Naive thymus-derived CD8-positive, alpha-beta T cell (primary cell): ENCODE data around the gene FBLN1. TPM values are rescaled to one million over a fixed set of nuclear protein-coding genes. Genes with fewer than 3 reads are reported as not detected.
"Not testable (repeated sequence)": the region's sequence is repeated elsewhere in the genome, so short reads cannot be mapped to it uniquely, and the experiment has no call there.

Experiments used
- ATAC-seq, 2 donors: fragments of 150-1000 bp; cut with Tn5 transposase in 1 of 2; sonication (Bioruptor Pico), chemical (Tn5 transposase) in 1 of 2; 1 replicate in 1 of 2; 2 replicates in 1 of 2; pipeline ENCODE4 v1.10.0; 2021; ENCODE audit warnings: mild to moderate bottlenecking in 2 of 2, moderate library complexity in 2 of 2
- POLR2A ChIA-PET: fragments of 350-600 bp; sonication (Branson Sonifier 250); formaldehyde crosslinking; loops from one replicate; lab custom pipeline; 2021; ENCODE audit warnings: antibody characterized with exemption; lab: Charles Lee
- DNase-seq, 10 donors: peaks; one replicate each; pipeline versions ENCODE4 v3.0.0 to v3.0.0-alpha.2; 2020 to 2022
- H3K27ac Mint-ChIP-seq, 10 donors: one replicate each; pipeline ENCODE4 v1.8.0; 2020 to 2022; ENCODE audit warnings: mild to moderate bottlenecking in 10 of 10, mixed read lengths in 10 of 10, moderate library complexity in 4 of 10, inconsistent platforms in 1 of 10
- H3K27me3 Mint-ChIP-seq, 5 donors: one replicate each; pipeline ENCODE4 v1.8.0; 2021 to 2022; ENCODE audit warnings: mixed read lengths in 5 of 5
- H3K36me3 Mint-ChIP-seq, 3 donors: one replicate each; pipeline ENCODE4 v1.8.0; 2020 to 2022; ENCODE audit warnings: mixed read lengths in 3 of 3, mild to moderate bottlenecking in 2 of 3, inconsistent platforms in 1 of 3
- H3K4me1 Mint-ChIP-seq, 4 donors: one replicate each; pipeline ENCODE4 v1.8.0; 2021 to 2022; ENCODE audit warnings: mixed read lengths in 4 of 4
- H3K4me3 Mint-ChIP-seq, 10 donors: one replicate each; pipeline ENCODE4 v1.8.0; 2020 to 2022; ENCODE audit warnings: mild to moderate bottlenecking in 10 of 10, mixed read lengths in 10 of 10, moderate library complexity in 6 of 10, inconsistent platforms in 1 of 10
- H3K9me3 Mint-ChIP-seq, 9 donors: one replicate each; pipeline ENCODE4 v1.8.0; 2020 to 2022; ENCODE audit warnings: mixed read lengths in 9 of 9, mild to moderate bottlenecking in 3 of 9, inconsistent platforms in 1 of 9, moderate library complexity in 1 of 9
- polyA plus RNA-seq, 3 donors: library from polyadenylated mRNA; unstranded; fragments of 300-500 nt; fragmentation: Illumina TruSeq; gene quantifications; one replicate each; pipeline ENCODE4 v1.2.3, GENCODE V29; 2021
- total RNA-seq, 8 experiments: library from RNA in 2 of 8; stranded (reverse) in 2 of 8; gene quantifications; one replicate each; pipeline ENCODE4 v1.2.3 and lab custom pipeline; 2021 to 2026

Gene FBLN1
- total and polyA plus RNA-seq, 5 experiments from 2014 or later: not detected

- ATAC-seq (no peak), DNase-seq (no peak)
- Mint-ChIP-seq H3K27me3 (peaks cover 0 to 29% (median 7%) of the 10 kb centered on the region in 5 donors), H3K36me3 (no peaks in the 10 kb centered on the region), H3K4me1 (no peaks in the 10 kb centered on the region), H3K4me3 (no peak overlapping the region), H3K9me3 (no peaks in the 10 kb centered on the region), H3K27ac (no peak overlapping the region)
- POLR2A ChIA-PET: no interaction called here
Measured at GRCh38 chr22:45537734-45538181, 35.1 kb downstream of the FBLN1 start.

- Mint-ChIP-seq H3K27me3 (peaks cover 0 to 29% (median 7%) of the 10 kb centered on the region in 5 donors), H3K27ac (peak overlapping the region in 1 of 10 donors; percentile 63), H3K4me3 (no peak overlapping the region), H3K36me3 (no peaks in the 10 kb centered on the region), H3K4me1 (no peaks in the 10 kb centered on the region), H3K9me3 (no peaks in the 10 kb centered on the region)
- ATAC-seq (no peak), DNase-seq (no peak)
- POLR2A ChIA-PET: no interaction called here
Measured at GRCh38 chr22:45538281-45538680, 35.6 kb downstream of the FBLN1 start.

- ATAC-seq (no peak), DNase-seq (no peak)
- peaks cover 0 to 29% (median 7%) of the 10 kb centered on the region in 5 donors for H3K27me3 Mint-ChIP-seq
- POLR2A ChIA-PET: no interaction called here
- no peaks in the 10 kb centered on the region for H3K4me1 Mint-ChIP-seq
- no peaks in the 10 kb centered on the region for H3K36me3 Mint-ChIP-seq
- H3K27ac Mint-ChIP-seq: no peak overlapping the region
- no peaks in the 10 kb centered on the region for H3K9me3 Mint-ChIP-seq
- H3K4me3 Mint-ChIP-seq: no peak overlapping the region
Measured at GRCh38 chr22:45540122-45540521, 37.4 kb downstream of the FBLN1 start.

GRCh38 chr22:45541382-45541979 lies 38.8 kb downstream of the FBLN1 start:
- no peak for ATAC-seq
- DNase-seq: no peak
- H3K27ac Mint-ChIP-seq: peak overlapping the region in 1 of 10 donors; percentile 76
- POLR2A ChIA-PET: no interaction called here
- no peaks in the 10 kb centered on the region for H3K4me1 Mint-ChIP-seq
- H3K27me3 Mint-ChIP-seq: peaks cover 0 to 29% (median 8%) of the 10 kb centered on the region in 5 donors
- no peaks in the 10 kb centered on the region for H3K9me3 Mint-ChIP-seq
- no peak overlapping the region for H3K4me3 Mint-ChIP-seq
- no peaks in the 10 kb centered on the region for H3K36me3 Mint-ChIP-seq

GRCh38 chr22:45542001-45542520 lies 39.4 kb downstream of the FBLN1 start:
- no peak for ATAC-seq
- Mint-ChIP-seq H3K27ac (peak overlapping the region in 1 of 10 donors; percentile 76), H3K27me3 (peaks cover 0 to 29% (median 9%) of the 10 kb centered on the region in 5 donors), H3K9me3 (no peaks in the 10 kb centered on the region), H3K36me3 (no peaks in the 10 kb centered on the region), H3K4me3 (no peak overlapping the region), H3K4me1 (no peaks in the 10 kb centered on the region)
- POLR2A ChIA-PET: no interaction called here
- DNase-seq: no peak

GRCh38 chr22:45542736-45543135 lies 40.1 kb downstream of the FBLN1 start:
- peaks cover 0 to 29% (median 9%) of the 10 kb centered on the region in 5 donors for H3K27me3 Mint-ChIP-seq
- POLR2A ChIA-PET, H3K4me3 Mint-ChIP-seq, DNase-seq, H3K9me3 Mint-ChIP-seq, H3K4me1 Mint-ChIP-seq, H3K36me3 Mint-ChIP-seq, ATAC-seq, H3K27ac Mint-ChIP-seq: not testable (repeated sequence)

- POLR2A ChIA-PET: no interaction called here
- no peaks in the 10 kb centered on the region for H3K36me3 Mint-ChIP-seq
- no peak for ATAC-seq
Measured at GRCh38 chr22:45543243-45543642, 40.6 kb downstream of the FBLN1 start.

GRCh38 chr22:45544588-45545170 lies 42.0 kb downstream of the FBLN1 start:
- no peaks in the 10 kb centered on the region for H3K4me1 Mint-ChIP-seq
- no peak for ATAC-seq
- H3K27ac Mint-ChIP-seq: no peak overlapping the region
- no peak for DNase-seq
- no peaks in the 10 kb centered on the region for H3K9me3 Mint-ChIP-seq
- peaks cover 0 to 25% (median 9%) of the 10 kb centered on the region in 5 donors for H3K27me3 Mint-ChIP-seq
- no peaks in the 10 kb centered on the region for H3K36me3 Mint-ChIP-seq
- no peak overlapping the region for H3K4me3 Mint-ChIP-seq
- POLR2A ChIA-PET: no interaction called here

More at GRCh38 chr22:45543243-45543642, 40.6 kb downstream of the FBLN1 start:
- H3K27me3 Mint-ChIP-seq: peaks cover 0 to 29% (median 9%) of the 10 kb centered on the region in 5 donors
- no peaks in the 10 kb centered on the region for H3K4me1 Mint-ChIP-seq
- no peak overlapping the region for H3K4me3 Mint-ChIP-seq
- no peak for DNase-seq
- H3K27ac Mint-ChIP-seq: no peak overlapping the region
- H3K9me3 Mint-ChIP-seq: no peaks in the 10 kb centered on the region

GRCh38 chr22:45546333-45547015 lies 43.8 kb downstream of the FBLN1 start:
- Mint-ChIP-seq H3K36me3 (no peaks in the 10 kb centered on the region), H3K9me3 (no peaks in the 10 kb centered on the region), H3K27ac (no peak overlapping the region), H3K4me1 (no peaks in the 10 kb centered on the region), H3K27me3 (peaks cover 0 to 10% (median 5%) of the 10 kb centered on the region in 5 donors), H3K4me3 (no peak overlapping the region)
- DNase-seq (no peak), ATAC-seq (no peak)
- POLR2A ChIA-PET: no interaction called here

GRCh38 chr22:45547016-45547345 lies 44.3 kb downstream of the FBLN1 start:
- H3K4me3 Mint-ChIP-seq: no peak overlapping the region
- ATAC-seq: no peak
- H3K9me3 Mint-ChIP-seq: no peaks in the 10 kb centered on the region
- POLR2A ChIA-PET: no interaction called here
- no peak overlapping the region for H3K27ac Mint-ChIP-seq
- H3K4me1 Mint-ChIP-seq: no peaks in the 10 kb centered on the region
- peaks cover 0 to 5% (median 2%) of the 10 kb centered on the region in 5 donors for H3K27me3 Mint-ChIP-seq
- no peak for DNase-seq
- no peaks in the 10 kb centered on the region for H3K36me3 Mint-ChIP-seq

GRCh38 chr22:45547731-45548130 lies 45.0 kb downstream of the FBLN1 start:
- Mint-ChIP-seq H3K4me1 (no peaks in the 10 kb centered on the region), H3K36me3 (no peaks in the 10 kb centered on the region), H3K27ac (no peak overlapping the region), H3K9me3 (no peaks in the 10 kb centered on the region), H3K4me3 (no peak overlapping the region), H3K27me3 (peaks cover 0 to 4% (median under 1%) of the 10 kb centered on the region in 5 donors)
- POLR2A ChIA-PET: no interaction called here
- ATAC-seq: no peak
- no peak for DNase-seq

GRCh38 chr22:45548247-45548840 lies 45.7 kb downstream of the FBLN1 start:
- POLR2A ChIA-PET: no interaction called here
- ATAC-seq: no peak
- H3K36me3 Mint-ChIP-seq: no peaks in the 10 kb centered on the region
- peaks cover 0 to 6% (median 3%) of the 10 kb centered on the region in 5 donors for H3K27me3 Mint-ChIP-seq
- no peak overlapping the region for H3K27ac Mint-ChIP-seq
- H3K4me1 Mint-ChIP-seq: no peaks in the 10 kb centered on the region
- no peaks in the 10 kb centered on the region for H3K9me3 Mint-ChIP-seq
- H3K4me3 Mint-ChIP-seq: no peak overlapping the region
- DNase-seq: no peak
